LNCAP (cell line): ENCODE measurements around the gene RDH11.
A peak's percentile ranks its signal among the peaks of the same experiment; 100 is the strongest.
"Not testable (repeated sequence)": the region's sequence is repeated elsewhere in the genome, so short reads cannot be mapped to it uniquely, and the experiment has no call there.

Source experiments
- CTCF ChIP-seq: fragments of 450-650 bp; IDR thresholded peaks from 2 replicates; pipeline ENCODE4 v1.5.1; 2017; ENCODE audit warnings: mild to moderate bottlenecking

The RDH11 gene

DNA sequence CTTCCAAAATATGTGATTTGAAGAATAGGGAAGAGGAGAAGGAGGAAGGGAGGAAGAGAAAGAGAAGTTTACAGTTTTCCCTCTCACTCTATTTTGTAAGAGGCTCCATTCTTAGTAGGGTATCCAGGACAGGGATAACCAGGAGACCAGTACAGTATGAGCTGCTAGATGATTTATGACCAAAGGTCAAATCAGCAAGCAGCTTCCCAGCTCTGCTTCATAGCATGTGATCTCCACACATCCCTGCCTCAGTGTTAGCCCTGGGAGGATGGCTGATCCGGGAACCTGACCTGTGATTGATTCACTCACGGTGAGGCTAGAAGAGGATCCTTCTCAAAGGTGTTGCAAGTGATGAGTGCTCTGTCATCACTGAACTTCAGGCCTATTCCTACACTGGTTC is 22.7 kb upstream of the RDH11 start:
- no peak for TF ChIP-seq CTCF

- TF ChIP-seq CTCF = no peak
Observed at GRCh38 chr14:67717048-67717447, 21.5 kb upstream of the RDH11 start.

GRCh38 chr14:67710209-67710608 is 14.6 kb upstream of the RDH11 start:
- TF ChIP-seq CTCF = no peak

DNA sequence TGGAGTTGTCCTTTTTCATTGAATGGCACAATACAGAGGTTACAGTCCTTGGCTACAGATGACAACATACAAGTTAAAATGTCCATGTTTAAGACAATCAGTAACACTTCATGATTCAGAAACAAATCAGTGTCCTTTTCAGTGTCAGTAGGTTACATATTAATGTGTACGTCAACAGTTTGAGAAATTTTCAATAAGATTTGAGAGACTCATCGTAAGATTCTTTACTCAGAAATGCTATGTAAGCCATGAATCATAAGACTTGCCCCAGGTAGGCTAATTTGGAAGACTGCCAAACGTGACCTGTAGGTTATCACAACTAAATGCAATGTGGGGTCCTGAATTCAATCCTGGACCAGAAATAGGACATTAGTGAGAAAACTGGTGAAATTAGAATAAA is 9.6 kb upstream of the RDH11 start:
- TF ChIP-seq CTCF = no peak

DNA sequence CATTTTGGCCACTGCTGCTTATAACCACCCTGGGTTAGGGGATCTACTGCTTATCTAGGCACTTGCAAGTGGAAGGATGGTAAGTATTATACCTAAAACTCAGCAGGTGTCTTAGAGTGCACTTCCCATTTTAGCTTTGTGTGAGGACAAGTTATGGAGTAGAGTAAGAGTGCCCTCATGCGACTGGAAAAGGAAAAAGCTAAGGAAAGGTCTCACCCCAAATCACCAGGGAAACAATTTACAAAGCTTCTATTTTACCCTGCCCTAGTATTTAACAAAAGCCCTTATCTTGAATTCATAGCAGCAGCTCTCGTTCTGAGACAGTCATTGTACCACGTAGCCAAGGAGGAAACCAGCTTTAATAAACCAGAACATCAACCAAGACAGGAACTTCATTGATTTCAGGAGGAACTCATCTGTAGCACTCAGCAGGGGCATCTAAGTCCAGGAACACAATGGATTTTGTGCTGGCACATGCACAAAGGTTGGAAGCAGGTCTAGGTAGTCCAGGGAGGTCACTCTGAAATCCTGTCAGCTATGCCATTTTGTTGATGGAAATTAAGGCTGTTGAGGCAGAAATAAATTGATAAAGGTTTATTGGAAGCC is 9.0 kb upstream of the RDH11 start:
- TF ChIP-seq CTCF = peak; percentile 81

GRCh38 chr14:67703997-67704396 is 8.4 kb upstream of the RDH11 start:
- no peak for TF ChIP-seq CTCF

DNA sequence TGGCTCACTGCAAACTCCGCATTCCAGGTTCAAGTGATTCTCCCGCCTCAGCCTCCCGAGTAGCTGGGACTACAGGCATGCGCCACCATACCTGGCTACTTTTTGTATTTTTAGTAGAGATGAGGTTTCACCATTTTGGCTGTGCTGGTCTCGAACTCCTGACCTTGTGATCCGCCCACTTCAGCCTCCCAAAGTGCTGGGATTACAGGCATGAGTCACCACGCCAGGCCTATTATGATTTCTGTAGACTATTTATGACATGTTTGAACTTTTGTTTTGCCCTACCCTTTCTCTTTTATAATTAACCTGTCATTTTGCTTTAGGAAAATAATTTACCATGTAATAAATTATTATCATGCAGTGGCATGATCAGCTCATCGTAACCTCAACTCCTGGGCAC is 5.9 kb upstream of the RDH11 start, which contains the start of gene RDH12:
Gene RDH12 (plus strand): TSS at position 395 of the 400 bp plus-strand sequence. CDS start 20,757 bp downstream, outside the sequence.
- TF ChIP-seq CTCF = not testable (repeated sequence)

- TF ChIP-seq CTCF = no peak
Observed at GRCh38 chr14:67698179-67698578, 2.6 kb upstream of the RDH11 start.
